GM08714 (cell line): Measurements from ENCODE around the gene PRRC1.

Source experiments
- H3K4me3 ChIP-seq: fragments of 200-500 bp; sonication (Bioruptor generic); 2 replicates; pipeline ENCODE4 v1.5.1; 2014; ENCODE audit warnings: mild to moderate bottlenecking, low read length, inconsistent platforms
- ZNF274 ChIP-seq: IDR thresholded peaks from 2 replicates; pipeline ENCODE4 v1.6.1; 2012; ENCODE audit warnings: mild to moderate bottlenecking, low read depth, low read length

The PRRC1 gene

DNA sequence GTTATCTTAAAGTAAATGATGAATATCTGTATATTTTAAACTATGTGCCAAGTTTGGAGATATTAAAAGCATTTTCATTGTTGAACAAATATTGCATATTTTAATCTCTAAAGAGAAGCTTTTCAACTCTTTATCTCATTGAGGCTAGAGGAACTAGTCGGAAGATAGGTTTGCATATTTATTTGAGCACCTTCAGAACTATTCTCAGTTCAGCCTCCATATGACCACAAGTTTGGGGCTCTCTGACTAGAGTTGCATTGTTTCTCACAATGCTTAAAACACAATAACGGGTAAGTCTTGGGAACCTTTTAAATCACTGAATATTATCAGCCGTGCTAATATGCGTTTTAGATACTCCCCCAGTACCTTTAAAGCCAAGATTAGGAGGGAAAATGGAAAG, 84.2 kb downstream of the PRRC1 start:
- no peak overlapping the region for H3K4me3 ChIP-seq
- no peak for TF ChIP-seq ZNF274

- TF ChIP-seq ZNF274 = no peak
- H3K4me3 ChIP-seq = no peak overlapping the region
Measured at GRCh38 chr5:127602481-127602880, 85.0 kb downstream of the PRRC1 start.

DNA sequence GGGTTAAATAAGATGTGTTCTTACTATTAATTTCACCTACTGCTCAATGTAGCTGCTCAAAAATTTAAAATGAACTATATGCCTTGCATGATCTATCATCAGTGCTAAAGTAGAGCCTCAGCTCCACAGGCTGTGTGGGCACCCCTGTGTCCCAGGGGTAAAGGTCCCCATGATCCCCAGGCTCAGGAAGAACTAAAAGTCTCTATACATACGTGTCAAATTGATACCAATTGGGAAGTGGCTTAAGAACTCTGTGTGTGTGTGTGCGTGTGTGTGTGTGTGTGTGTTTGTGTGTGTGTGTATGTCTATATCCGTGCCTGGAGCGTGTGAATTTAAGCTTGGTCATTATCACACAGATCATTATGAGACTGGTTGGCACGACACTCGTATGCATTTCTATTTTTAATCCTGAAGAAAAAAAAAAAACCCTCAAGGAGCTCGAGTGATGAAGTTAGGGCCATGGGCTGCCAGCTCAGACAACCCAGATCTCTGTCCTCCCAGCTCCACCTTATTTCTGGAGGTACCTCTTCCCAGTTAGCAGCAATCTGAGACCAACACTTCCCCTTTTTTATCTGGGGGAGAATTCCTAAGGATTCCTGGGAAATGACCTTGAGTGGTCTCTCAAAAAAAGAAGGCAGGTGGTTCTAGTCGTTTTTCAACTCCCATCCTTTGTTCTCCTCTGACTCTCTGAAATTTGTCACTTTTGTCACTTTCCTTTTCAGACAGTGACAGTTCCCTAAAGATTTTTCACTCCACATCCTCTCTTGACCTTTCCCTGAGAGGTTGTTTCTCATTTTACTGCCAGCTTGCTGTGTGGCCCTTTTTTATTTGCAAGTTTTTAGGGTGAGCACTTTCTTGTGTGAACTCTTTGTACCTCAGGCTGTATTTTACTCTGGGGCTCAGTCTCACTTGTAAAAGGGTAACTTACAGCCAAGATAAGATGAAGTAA, 85.7 kb downstream of the PRRC1 start:
- no peak for TF ChIP-seq ZNF274
- peak overlapping the region; percentile 32; the same call in 1 of the 2 replicates for H3K4me3 ChIP-seq
